Calu3 (cell line): Measurements from ENCODE around the gene HPS3. TPM values are rescaled to one million over a fixed set of nuclear protein-coding genes. Genes with fewer than 3 reads are reported as not detected.
"Not testable (repeated sequence)": the region's sequence is repeated elsewhere in the genome, so short reads cannot be mapped to it uniquely, and the experiment has no call there.

ENCODE experiments used
- BruUV-seq: library from RNA; stranded (reverse); fragments of 400-500 nt; replicated peaks from 2 replicates; lab custom pipeline; 2021; lab: Mats Ljungman, UMichigan
- CTCF ChIA-PET: fragments of 300-600 bp; sonication (Branson Sonifier 250); formaldehyde crosslinking; loops from one replicate; lab custom pipeline; 2022; ENCODE audit warnings: antibody characterized with exemption; lab: Charles Lee
- DNase-seq: peaks from one replicate; pipeline ENCODE4 v3.0.0; 2022
- H3K27ac Mint-ChIP-seq: one replicate; pipeline ENCODE4 v1.8.0; 2022; ENCODE audit warnings: mixed read lengths; ENCODE audit not compliant: unreplicated experiment
- H3K27me3 Mint-ChIP-seq: one replicate; pipeline ENCODE4 v1.8.0; 2022; ENCODE audit warnings: mixed read lengths; ENCODE audit not compliant: unreplicated experiment
- H3K36me3 Mint-ChIP-seq: one replicate; pipeline ENCODE4 v1.8.0; 2022; ENCODE audit warnings: mild to moderate bottlenecking, moderate library complexity, mixed read lengths; ENCODE audit not compliant: insufficient read depth, unreplicated experiment
- H3K4me1 Mint-ChIP-seq: one replicate; pipeline ENCODE4 v1.8.0; 2022; ENCODE audit warnings: mild to moderate bottlenecking, low read depth, mixed read lengths; ENCODE audit not compliant: unreplicated experiment
- H3K4me3 Mint-ChIP-seq: one replicate; pipeline ENCODE4 v1.8.0; 2022; ENCODE audit warnings: mild to moderate bottlenecking, low read depth, moderate library complexity, mixed read lengths; ENCODE audit not compliant: unreplicated experiment
- H3K9me3 Mint-ChIP-seq: one replicate; pipeline ENCODE4 v1.8.0; 2022; ENCODE audit warnings: low read depth, mixed read lengths; ENCODE audit not compliant: unreplicated experiment
- intact Hi-C: fragments of 100-400 bp; cut with micrococcal nuclease; formaldehyde crosslinking; loops from one replicate; pipeline ENCODE4 v1.10.0; 2022; ENCODE audit not compliant: unreplicated experiment
- total RNA-seq: library from RNA; stranded (reverse); gene quantifications from 2 replicates; pipeline ENCODE4 v1.2.3, GENCODE V29; 2022
- TF ChIP-seq, protein P1 (sequence below): fragments of 200-600 bp; IDR thresholded peaks from one replicate; pipeline ENCODE4 v1.8.0; 2022; ENCODE audit warnings: antibody characterized with exemption; ENCODE audit not compliant: unreplicated experiment

HPS3 gene
- total RNA-seq, 1 experiment from 2014 or later = 49.5 TPM

DNA sequence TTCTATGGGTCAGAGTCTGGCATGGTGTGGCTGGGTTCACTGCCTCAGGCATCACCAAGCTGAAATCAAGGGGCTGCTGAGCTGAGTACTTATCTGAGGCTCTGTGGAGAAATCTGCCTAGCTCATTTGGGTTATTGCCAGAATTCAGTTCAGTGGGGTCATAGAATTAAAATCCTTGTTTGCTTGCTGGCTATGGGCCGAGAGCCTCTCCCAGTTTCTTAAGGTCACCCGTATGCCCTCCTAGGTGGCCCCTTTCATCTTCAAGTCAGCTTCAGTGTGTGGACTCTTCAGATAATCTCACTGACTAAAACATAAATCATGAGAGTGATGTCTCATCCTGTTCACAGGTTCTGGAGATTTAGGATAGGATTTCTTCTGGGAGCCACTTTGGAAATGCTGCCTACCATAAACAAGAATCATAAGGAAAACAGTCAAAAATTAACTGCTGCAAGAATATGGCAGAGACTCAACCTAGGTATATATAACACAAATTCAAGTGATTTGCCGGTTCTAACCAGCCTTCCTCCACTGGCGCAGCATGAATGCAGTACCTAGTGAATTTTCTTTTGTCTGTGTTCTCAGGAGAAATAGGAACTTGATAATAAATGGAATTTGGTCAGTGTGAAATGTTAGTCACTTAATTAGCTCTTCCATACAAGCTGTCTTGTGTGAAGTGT lies 86.9 kb downstream of the HPS3 start:
- Mint-ChIP-seq H3K27me3 (no peaks in the 10 kb centered on the region), H3K4me1 (peaks cover 46% of the 10 kb centered on the region), H3K9me3 (peaks cover 2% of the 10 kb centered on the region), H3K36me3 (no peaks in the 10 kb centered on the region), H3K27ac (no peak overlapping the region), H3K4me3 (no peak overlapping the region)
- peak; percentile 35 for DNase-seq
- CTCF ChIA-PET = interaction anchor here (0.6 to 2.9 kb wide), 5 partner anchors 10 to 411 kb away, joined by 3 to 14 read pairs (median 4); no protein-coding TSS in a partner anchor
- TF ChIP-seq, protein P1, sequence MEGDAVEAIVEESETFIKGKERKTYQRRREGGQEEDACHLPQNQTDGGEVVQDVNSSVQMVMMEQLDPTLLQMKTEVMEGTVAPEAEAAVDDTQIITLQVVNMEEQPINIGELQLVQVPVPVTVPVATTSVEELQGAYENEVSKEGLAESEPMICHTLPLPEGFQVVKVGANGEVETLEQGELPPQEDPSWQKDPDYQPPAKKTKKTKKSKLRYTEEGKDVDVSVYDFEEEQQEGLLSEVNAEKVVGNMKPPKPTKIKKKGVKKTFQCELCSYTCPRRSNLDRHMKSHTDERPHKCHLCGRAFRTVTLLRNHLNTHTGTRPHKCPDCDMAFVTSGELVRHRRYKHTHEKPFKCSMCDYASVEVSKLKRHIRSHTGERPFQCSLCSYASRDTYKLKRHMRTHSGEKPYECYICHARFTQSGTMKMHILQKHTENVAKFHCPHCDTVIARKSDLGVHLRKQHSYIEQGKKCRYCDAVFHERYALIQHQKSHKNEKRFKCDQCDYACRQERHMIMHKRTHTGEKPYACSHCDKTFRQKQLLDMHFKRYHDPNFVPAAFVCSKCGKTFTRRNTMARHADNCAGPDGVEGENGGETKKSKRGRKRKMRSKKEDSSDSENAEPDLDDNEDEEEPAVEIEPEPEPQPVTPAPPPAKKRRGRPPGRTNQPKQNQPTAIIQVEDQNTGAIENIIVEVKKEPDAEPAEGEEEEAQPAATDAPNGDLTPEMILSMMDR = no peak
- intact Hi-C loops = no loop called here
- no TSS peak for BruUV-seq

- no TSS peak for BruUV-seq
- peaks cover 2% of the 10 kb centered on the region for H3K9me3 Mint-ChIP-seq
- no peaks in the 10 kb centered on the region for H3K27me3 Mint-ChIP-seq
- H3K4me1 Mint-ChIP-seq = peaks cover 45% of the 10 kb centered on the region
- TF ChIP-seq, protein P1 = no peak
- DNase-seq = no peak
- intact Hi-C loops = no loop called here
- no peak overlapping the region for H3K4me3 Mint-ChIP-seq
- CTCF ChIA-PET = interaction anchor here (0.7 to 2.9 kb wide), 2 partner anchors 9 to 35 kb away, joined by 4 to 14 read pairs; no protein-coding TSS in a partner anchor
- no peak overlapping the region for H3K27ac Mint-ChIP-seq
- H3K36me3 Mint-ChIP-seq = no peaks in the 10 kb centered on the region
Measured at GRCh38 chr3:149217347-149217746, 87.9 kb downstream of the HPS3 start.

DNA sequence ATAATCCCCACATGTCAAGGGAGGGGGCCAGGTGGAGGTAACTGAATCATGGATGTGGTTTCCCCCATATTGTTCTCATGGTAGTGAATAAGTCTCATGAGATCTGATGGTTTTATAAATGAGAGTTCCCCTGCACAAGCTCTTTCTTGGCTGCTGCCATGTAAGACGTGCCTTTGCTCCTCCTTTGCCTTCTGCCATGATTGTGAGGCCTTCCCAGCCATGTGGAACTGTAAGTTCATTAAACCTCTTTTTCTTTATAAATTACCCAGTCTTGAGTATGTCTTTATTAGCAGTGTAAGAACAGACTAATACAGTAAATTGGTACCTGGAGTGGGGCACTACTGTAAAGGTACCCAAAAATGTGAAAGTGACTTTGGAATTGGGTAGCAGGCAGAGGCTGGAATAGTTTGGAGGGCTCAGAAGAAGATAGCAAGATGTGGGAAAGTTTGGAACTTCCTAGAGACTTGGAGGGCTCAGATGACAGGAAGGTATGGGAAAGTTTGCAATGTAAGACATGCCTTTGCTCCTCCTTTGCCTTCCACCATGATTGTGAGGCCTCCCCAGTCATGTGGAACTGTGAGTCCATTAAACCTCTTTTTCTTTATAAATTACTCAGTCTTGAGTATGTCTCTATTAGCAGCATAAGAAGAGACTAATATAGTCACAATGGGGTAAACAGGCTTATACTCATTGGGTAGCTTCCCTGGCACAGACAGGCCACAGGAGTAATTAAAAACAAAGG lies 90.1 kb downstream of the HPS3 start:
- H3K9me3 Mint-ChIP-seq, H3K4me3 Mint-ChIP-seq, DNase-seq, BruUV-seq, H3K27ac Mint-ChIP-seq, H3K27me3 Mint-ChIP-seq, CTCF ChIA-PET, intact Hi-C loops, H3K36me3 Mint-ChIP-seq: not testable (repeated sequence)
- H3K4me1 Mint-ChIP-seq = peaks cover 53% of the 10 kb centered on the region

- H3K27me3 Mint-ChIP-seq = no peaks in the 10 kb centered on the region
- BruUV-seq = no TSS peak
- no peaks in the 10 kb centered on the region for H3K36me3 Mint-ChIP-seq
- CTCF ChIA-PET = interaction anchor here (0.6 kb wide), 1 partner anchor 254 kb away, joined by 4 read pairs; no protein-coding TSS in a partner anchor
- DNase-seq = no peak
- H3K4me3 Mint-ChIP-seq = no peak within 1 kb of the TSS
- TF ChIP-seq, protein P1 = no peak
- peaks cover 55% of the 10 kb centered on the region for H3K4me1 Mint-ChIP-seq
- peaks cover 2% of the 10 kb centered on the region for H3K9me3 Mint-ChIP-seq
- peak within 1 kb of the TSS; percentile 46 for H3K27ac Mint-ChIP-seq
- intact Hi-C loops = no loop called here
Measured at GRCh38 chr3:149221783-149222517, 92.5 kb downstream of the HPS3 start, which contains the start of gene CP. CP (minus strand) TSS chr3:149221829; CDS start chr3:149221792, 37 bp downstream.

Other genes with a start within 250 kb of the HPS3 start
- gene GYG1, start 138.1 kb upstream of the HPS3 start, total RNA-seq = 46.7 and 49.2 TPM in 2 replicates
- 59.4 and 63.5 TPM in 2 replicates for gene HLTF, start 43.1 kb upstream of the HPS3 start, total RNA-seq
- gene CP, start 92.2 kb downstream of the HPS3 start, total RNA-seq = 4.0 and 5.4 TPM in 2 replicates
- gene TM4SF18, start 204.0 kb downstream of the HPS3 start, total RNA-seq = 0.21 TPM in 1 of 2 replicates, not detected in the other
- 919 and 981 TPM in 2 replicates for gene TM4SF1, start 248.0 kb downstream of the HPS3 start, total RNA-seq